ENCODE results near the gene P3H2.

The P3H2 gene

DNA sequence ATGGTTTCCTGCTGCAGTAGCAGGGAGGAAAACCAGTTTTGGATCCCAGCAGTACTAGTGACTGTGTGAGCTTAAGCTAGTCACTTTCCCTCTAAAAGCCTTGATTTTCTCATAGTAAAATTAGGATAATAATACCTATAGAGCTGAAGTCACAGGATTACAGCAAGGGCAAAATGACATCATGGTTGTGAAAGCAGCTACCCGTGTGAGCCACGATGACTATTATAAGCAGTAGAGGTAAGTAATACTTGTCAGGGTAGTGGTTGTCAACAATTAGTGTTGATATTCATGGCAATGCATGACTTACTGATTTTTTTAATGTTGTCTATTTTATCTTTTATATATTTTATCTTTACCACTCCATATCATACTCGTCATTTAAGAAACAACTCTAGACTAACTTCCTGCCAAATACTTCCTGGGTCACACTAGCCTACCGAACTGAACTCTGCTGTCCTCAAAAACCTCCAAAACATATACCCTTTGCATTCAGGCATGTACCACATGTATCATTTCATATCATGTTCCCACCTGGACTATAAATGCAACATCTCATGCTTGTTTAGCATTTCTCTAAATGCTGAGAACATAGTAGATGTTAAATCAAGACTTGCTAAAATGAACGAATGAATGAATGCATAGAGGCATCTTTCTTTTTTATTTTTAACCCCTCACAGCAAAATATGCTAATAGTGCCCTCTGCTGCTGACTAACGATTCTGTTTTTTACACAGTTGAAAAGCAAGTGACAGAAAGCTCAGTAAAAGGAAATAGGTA is 172.6 kb downstream of the P3H2 start:
- H3K9ac ChIP-seq (ENCODE audit: low read depth, low read length), result no peak overlapping the region
- no peaks in the 10 kb centered on the region for H3K36me3 ChIP-seq (ENCODE audit: control insufficient read depth, insufficient read depth, low read length)
- no peaks in the 10 kb centered on the region for H3K4me1 ChIP-seq (ENCODE audit: control insufficient read depth, insufficient read depth, low read length)
- no peaks in the 10 kb centered on the region for H3K9me3 ChIP-seq (ENCODE audit: control insufficient read depth, insufficient read depth, low read length)
- H3K4me3 ChIP-seq (ENCODE audit: low read depth, low read length), result no peak overlapping the region
- no peaks in the 10 kb centered on the region for H3K27me3 ChIP-seq (ENCODE audit: control insufficient read depth, insufficient read depth, low read length)

DNA sequence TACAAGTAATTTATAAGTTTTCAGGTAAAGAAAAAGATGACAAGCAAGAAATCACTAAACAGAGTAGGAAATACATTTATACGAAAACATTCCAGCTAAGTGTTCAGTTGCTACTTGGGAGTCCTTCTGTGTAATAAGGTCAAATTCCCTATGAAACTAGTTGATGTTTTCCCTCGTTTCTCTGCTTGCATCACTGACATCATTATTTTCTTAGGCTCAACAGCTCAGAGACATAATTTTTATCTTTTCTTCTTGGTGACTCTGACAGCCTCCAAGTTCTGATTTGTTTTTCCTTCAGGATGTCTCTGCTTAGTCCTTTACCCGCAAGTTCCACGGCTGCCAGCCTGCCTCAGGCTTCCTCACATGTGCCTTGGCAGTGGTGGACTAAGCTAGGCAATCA is 173.6 kb downstream of the P3H2 start:
- no peaks in the 10 kb centered on the region for H3K9me3 ChIP-seq (ENCODE audit: control insufficient read depth, insufficient read depth, low read length)
- no peak overlapping the region for H3K9ac ChIP-seq (ENCODE audit: low read depth, low read length)
- no peak overlapping the region for H3K4me3 ChIP-seq (ENCODE audit: low read depth, low read length)
- no peaks in the 10 kb centered on the region for H3K27me3 ChIP-seq (ENCODE audit: control insufficient read depth, insufficient read depth, low read length)
- no peaks in the 10 kb centered on the region for H3K36me3 ChIP-seq (ENCODE audit: control insufficient read depth, insufficient read depth, low read length)
- no peaks in the 10 kb centered on the region for H3K4me1 ChIP-seq (ENCODE audit: control insufficient read depth, insufficient read depth, low read length)

GRCh38 chr3:189945935-189946709 is 174.6 kb downstream of the P3H2 start:
- Histone ChIP-seq H3K9me3 (ENCODE audit: control insufficient read depth, insufficient read depth, low read length) (no peaks in the 10 kb centered on the region), H3K27me3 (ENCODE audit: control insufficient read depth, insufficient read depth, low read length) (no peaks in the 10 kb centered on the region), H3K4me1 (ENCODE audit: control insufficient read depth, insufficient read depth, low read length) (no peaks in the 10 kb centered on the region), H3K4me3 (ENCODE audit: low read depth, low read length) (no peak overlapping the region), H3K36me3 (ENCODE audit: control insufficient read depth, insufficient read depth, low read length) (no peaks in the 10 kb centered on the region), H3K9ac (ENCODE audit: low read depth, low read length) (no peak overlapping the region)

DNA sequence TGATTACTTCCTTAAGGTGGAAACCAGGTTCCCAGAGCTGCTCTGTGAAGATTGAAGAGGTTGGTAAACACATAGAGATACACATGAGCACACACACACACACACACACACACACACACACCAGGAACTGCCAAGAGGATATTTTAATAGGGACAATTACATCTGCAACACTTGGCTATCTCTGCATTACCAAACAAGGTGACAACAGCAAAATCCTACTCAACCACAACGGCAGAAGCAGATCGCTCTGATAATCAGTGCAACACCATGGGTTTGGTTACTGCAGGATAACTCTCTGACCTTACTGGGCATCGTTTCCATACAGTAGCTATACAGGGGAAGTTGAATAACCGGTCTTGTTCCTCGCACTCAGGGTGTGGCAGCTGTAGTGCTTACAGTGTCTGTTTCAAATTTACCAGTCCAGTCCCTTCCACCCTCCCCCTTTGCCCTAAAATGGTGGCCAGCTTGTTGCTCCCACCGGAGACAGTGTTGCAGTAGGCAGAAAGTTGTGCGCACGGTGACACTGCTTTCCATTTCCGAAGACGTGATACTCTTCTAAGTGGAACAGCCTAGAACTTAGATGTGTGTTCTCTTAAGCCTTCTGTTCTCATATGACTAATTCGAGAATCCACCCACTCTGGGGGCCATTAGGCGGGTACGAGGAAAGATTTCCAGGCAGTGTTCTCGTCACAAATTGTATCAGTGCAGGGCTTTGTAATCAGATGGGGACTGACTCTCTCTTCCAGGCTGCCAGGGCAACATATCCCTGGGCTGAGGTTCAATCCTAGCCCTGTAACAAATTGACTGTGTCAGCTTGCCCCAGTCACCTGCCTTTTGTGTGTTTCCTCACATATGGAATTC is 176.2 kb downstream of the P3H2 start:
- no peaks in the 10 kb centered on the region for H3K9me3 ChIP-seq (ENCODE audit: control insufficient read depth, insufficient read depth, low read length)
- H3K4me1 ChIP-seq (ENCODE audit: control insufficient read depth, insufficient read depth, low read length), result no peaks in the 10 kb centered on the region
- H3K9ac ChIP-seq (ENCODE audit: low read depth, low read length), result no peak overlapping the region

GRCh38 chr3:189942948-189943347 is 177.7 kb downstream of the P3H2 start:
- H3K9ac ChIP-seq (ENCODE audit: low read depth, low read length), result no peak overlapping the region
- H3K4me3 ChIP-seq (ENCODE audit: low read depth, low read length), result no peak overlapping the region
- no peaks in the 10 kb centered on the region for H3K9me3 ChIP-seq (ENCODE audit: control insufficient read depth, insufficient read depth, low read length)
- no peaks in the 10 kb centered on the region for H3K36me3 ChIP-seq (ENCODE audit: control insufficient read depth, insufficient read depth, low read length)
- no peaks in the 10 kb centered on the region for H3K4me1 ChIP-seq (ENCODE audit: control insufficient read depth, insufficient read depth, low read length)
- H3K27me3 ChIP-seq (ENCODE audit: control insufficient read depth, insufficient read depth, low read length), result no peaks in the 10 kb centered on the region

More for the DNA sequence above, 176.2 kb downstream of the P3H2 start:
- Histone ChIP-seq H3K4me3 (ENCODE audit: low read depth, low read length) (no peak overlapping the region), H3K27me3 (ENCODE audit: control insufficient read depth, insufficient read depth, low read length) (no peaks in the 10 kb centered on the region), H3K36me3 (ENCODE audit: control insufficient read depth, insufficient read depth, low read length) (no peaks in the 10 kb centered on the region)

DNA sequence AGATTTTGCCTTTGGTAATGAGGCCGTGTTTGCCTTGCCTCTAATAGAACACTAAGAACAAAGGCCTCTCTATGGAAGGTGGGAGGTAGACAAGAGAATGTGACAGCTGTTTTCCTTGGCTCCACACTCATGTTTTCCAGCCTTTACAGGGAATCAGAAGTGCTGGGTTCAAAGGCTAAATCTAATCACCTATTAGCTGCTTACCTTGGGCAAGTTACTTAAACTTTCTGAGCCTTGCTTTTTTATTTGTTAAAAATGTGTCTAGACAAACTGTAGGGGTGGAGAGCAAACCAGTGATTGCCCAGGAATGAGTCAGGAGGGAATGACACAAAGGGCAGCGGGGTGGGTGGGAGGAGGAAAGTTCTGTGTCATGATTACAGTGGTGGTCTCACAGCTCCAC is 179.0 kb downstream of the P3H2 start:
- Histone ChIP-seq H3K4me3 (ENCODE audit: low read depth, low read length) (no peak overlapping the region), H3K36me3 (ENCODE audit: control insufficient read depth, insufficient read depth, low read length) (no peaks in the 10 kb centered on the region), H3K27me3 (ENCODE audit: control insufficient read depth, insufficient read depth, low read length) (no peaks in the 10 kb centered on the region), H3K9ac (ENCODE audit: low read depth, low read length) (no peak overlapping the region), H3K4me1 (ENCODE audit: control insufficient read depth, insufficient read depth, low read length) (no peaks in the 10 kb centered on the region), H3K9me3 (ENCODE audit: control insufficient read depth, insufficient read depth, low read length) (no peaks in the 10 kb centered on the region)

- H3K36me3 ChIP-seq (ENCODE audit: control insufficient read depth, insufficient read depth, low read length), result no peaks in the 10 kb centered on the region
- H3K9me3 ChIP-seq (ENCODE audit: control insufficient read depth, insufficient read depth, low read length), result no peaks in the 10 kb centered on the region
- H3K27me3 ChIP-seq (ENCODE audit: control insufficient read depth, insufficient read depth, low read length), result no peaks in the 10 kb centered on the region
- H3K4me1 ChIP-seq (ENCODE audit: control insufficient read depth, insufficient read depth, low read length), result no peaks in the 10 kb centered on the region
- no peak overlapping the region for H3K4me3 ChIP-seq (ENCODE audit: low read depth, low read length)
- no peak overlapping the region for H3K9ac ChIP-seq (ENCODE audit: low read depth, low read length)
Observed at GRCh38 chr3:189941125-189941524, 179.6 kb downstream of the P3H2 start.

- no peaks in the 10 kb centered on the region for H3K9me3 ChIP-seq (ENCODE audit: control insufficient read depth, insufficient read depth, low read length)
- no peaks in the 10 kb centered on the region for H3K36me3 ChIP-seq (ENCODE audit: control insufficient read depth, insufficient read depth, low read length)
- H3K4me1 ChIP-seq (ENCODE audit: control insufficient read depth, insufficient read depth, low read length), result no peaks in the 10 kb centered on the region
- no peaks in the 10 kb centered on the region for H3K27me3 ChIP-seq (ENCODE audit: control insufficient read depth, insufficient read depth, low read length)
- no peak overlapping the region for H3K4me3 ChIP-seq (ENCODE audit: low read depth, low read length)
- no peak overlapping the region for H3K9ac ChIP-seq (ENCODE audit: low read depth, low read length)
Observed at GRCh38 chr3:189937302-189938127, 183.2 kb downstream of the P3H2 start.

DNA sequence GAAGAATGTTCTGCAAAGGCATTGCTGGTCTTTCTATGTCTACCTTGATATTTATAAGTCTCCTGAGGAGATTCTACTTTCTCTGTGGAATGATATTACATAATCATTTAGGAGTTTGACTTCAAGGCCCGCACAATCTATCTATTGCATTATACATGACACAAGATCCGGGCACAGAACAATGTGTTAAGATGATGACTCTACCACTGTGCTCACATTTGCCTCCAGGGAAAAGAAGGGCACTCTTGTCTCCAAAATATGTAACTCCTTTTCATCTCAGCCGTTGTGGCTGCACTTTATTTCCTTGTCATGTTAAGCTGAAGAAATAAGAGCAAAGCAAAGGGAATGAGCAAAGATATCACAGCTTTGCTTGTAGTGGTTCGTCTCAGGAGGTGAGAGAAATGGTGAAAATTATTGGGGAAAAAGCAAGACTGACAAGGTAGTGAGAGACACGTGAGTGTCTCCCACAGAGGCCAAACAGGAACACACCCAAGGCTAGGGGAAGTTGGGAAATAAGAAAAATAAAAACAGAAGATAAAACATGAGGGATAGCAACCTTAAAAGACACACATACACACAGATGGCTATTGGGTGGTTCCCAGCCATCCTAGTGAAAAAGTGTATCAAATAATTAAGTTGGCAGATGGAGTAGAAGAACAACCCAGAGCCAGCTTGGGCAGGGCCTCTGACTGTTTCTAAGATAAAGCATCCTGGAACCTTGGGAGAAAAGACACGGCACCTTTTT is 184.3 kb downstream of the P3H2 start:
- H3K9me3 ChIP-seq (ENCODE audit: control insufficient read depth, insufficient read depth, low read length), result no peaks in the 10 kb centered on the region
- no peaks in the 10 kb centered on the region for H3K36me3 ChIP-seq (ENCODE audit: control insufficient read depth, insufficient read depth, low read length)
- no peaks in the 10 kb centered on the region for H3K4me1 ChIP-seq (ENCODE audit: control insufficient read depth, insufficient read depth, low read length)
- no peak overlapping the region for H3K4me3 ChIP-seq (ENCODE audit: low read depth, low read length)
- no peaks in the 10 kb centered on the region for H3K27me3 ChIP-seq (ENCODE audit: control insufficient read depth, insufficient read depth, low read length)
- no peak overlapping the region for H3K9ac ChIP-seq (ENCODE audit: low read depth, low read length)

GRCh38 chr3:189927975-189928895 is 192.5 kb downstream of the P3H2 start:
- no peaks in the 10 kb centered on the region for H3K9me3 ChIP-seq (ENCODE audit: control insufficient read depth, insufficient read depth, low read length)
- H3K4me1 ChIP-seq (ENCODE audit: control insufficient read depth, insufficient read depth, low read length), result peaks cover 5% of the 10 kb centered on the region
- H3K4me3 ChIP-seq (ENCODE audit: low read depth, low read length), result no peak overlapping the region
- H3K9ac ChIP-seq (ENCODE audit: low read depth, low read length), result no peak overlapping the region
- no peaks in the 10 kb centered on the region for H3K27me3 ChIP-seq (ENCODE audit: control insufficient read depth, insufficient read depth, low read length)
- no peaks in the 10 kb centered on the region for H3K36me3 ChIP-seq (ENCODE audit: control insufficient read depth, insufficient read depth, low read length)
